A549 (cell line): Measurements from ENCODE around the gene SRCAP. TPM values are rescaled to one million over a fixed set of nuclear protein-coding genes. Genes with fewer than 3 reads are reported as not detected.

Experiments used
- ATAC-seq, 2 experiments: fragments of 200-7000 bp in 1 of 2; fragments of >200 bp in 1 of 2; cut with Nextera tagmentation in 1 of 2; cut with Tn5 transposase in 1 of 2; 3 replicates each; pipeline versions ENCODE4 v1.8.0 to v1.9.1; 2018 to 2020; ENCODE audit warnings: mild to moderate bottlenecking in 1 of 2, moderate library complexity in 1 of 2
- CTCF ChIA-PET: fragments of 300-600 bp; sonication (Branson Sonifier 250); formaldehyde crosslinking; extraction: SDS; loops from one replicate; lab custom pipeline; 2021; ENCODE audit warnings: antibody characterized with exemption, inconsistent platforms; lab: Yijun Ruan, JAX
- POLR2A ChIA-PET: fragments of 350-600 bp; formaldehyde crosslinking; extraction: SDS; loops from one replicate; lab custom pipeline; 2021; ENCODE audit warnings: antibody characterized with exemption, inconsistent platforms; lab: Yijun Ruan, JAX
- DNase-seq, 2 experiments: peaks; one replicate each; pipeline versions ENCODE4 v3.0.0 to v3.0.0-alpha.2; 2011 to 2016; ENCODE audit warnings: low read depth in 1 of 2, low spot score in 1 of 2
- FAIRE-seq: peaks from 2 replicates; lab custom pipeline; 2011; peaks lifted over from hg19 to GRCh38; lab: Jason Lieb, UNC
- H3K27ac ChIP-seq, 2 experiments: fragments of >200 bp; sonication (Bioruptor Twin); formaldehyde crosslinking; 3 replicates each; pipeline ENCODE4 v1.5.1; 2016 to 2017
- H3K4me1 ChIP-seq: fragments of >200 bp; sonication (Bioruptor Twin); formaldehyde crosslinking; 3 replicates; pipeline ENCODE4 v1.6.1; 2016
- H3K4me2 ChIP-seq: fragments of >200 bp; sonication (Bioruptor Twin); formaldehyde crosslinking; 3 replicates; pipeline ENCODE4 v1.6.1; 2016
- H3K4me3 ChIP-seq: fragments of >200 bp; sonication (Bioruptor Twin); formaldehyde crosslinking; 3 replicates; pipeline ENCODE4 v1.5.1; 2016
- H3K9me3 ChIP-seq: fragments of >200 bp; sonication (Bioruptor Twin); formaldehyde crosslinking; 3 replicates; pipeline ENCODE4 v1.6.1; 2016
- CBX2 ChIP-seq: fragments of 200-600 bp; sonication (generic); IDR thresholded peaks from 2 replicates; pipeline ENCODE4 v1.6.1; 2016; ENCODE audit warnings: low read depth, mild to moderate bottlenecking, borderline replicate concordance
- CHD4 ChIP-seq: fragments of 200-600 bp; sonication (generic); IDR thresholded peaks from 2 replicates; pipeline ENCODE4 v1.6.1; 2016; ENCODE audit warnings: antibody characterized with exemption, mild to moderate bottlenecking, borderline replicate concordance
- EP300 ChIP-seq, 2 experiments: fragments of >200 bp; sonication (Bioruptor Twin); formaldehyde crosslinking; IDR thresholded peaks; 2 replicates in 1 of 2; 3 replicates in 1 of 2; pipeline ENCODE4 v1.6.1; 2016 to 2017
- ESRRA ChIP-seq: fragments of 150-350 bp; IDR thresholded peaks from 2 replicates; pipeline ENCODE4 v1.6.1; 2014; ENCODE audit warnings: mild to moderate bottlenecking, low read length, borderline replicate concordance
- FOSB ChIP-seq: fragments of 250-450 bp; sonication (Bioruptor Pico); IDR thresholded peaks from 2 replicates; pipeline ENCODE4 v1.5.0; 2020; ENCODE audit warnings: mild to moderate bottlenecking, moderate library complexity
- GATA3 ChIP-seq: IDR thresholded peaks from 2 replicates; pipeline ENCODE4 v1.6.1; 2012; ENCODE audit warnings: borderline replicate concordance
- HEYL ChIP-seq: fragments of 250-450 bp; sonication (Bioruptor Pico); IDR thresholded peaks from 2 replicates; pipeline ENCODE4 v1.8.0; 2021; ENCODE audit warnings: mild to moderate bottlenecking, moderate library complexity
- HMGXB4 ChIP-seq: fragments of 250-450 bp; sonication (Bioruptor Pico); IDR thresholded peaks from 2 replicates; pipeline ENCODE4 v1.5.0; 2021; ENCODE audit warnings: mild to moderate bottlenecking, moderate library complexity, borderline replicate concordance
- MAFK ChIP-seq: fragments of 450-650 bp; IDR thresholded peaks from 2 replicates; pipeline ENCODE4 v1.6.1; 2014; ENCODE audit not compliant: partially characterized antibody
- PHF8 ChIP-seq: fragments of 200-600 bp; sonication (generic); IDR thresholded peaks from 2 replicates; pipeline ENCODE4 v1.6.1; 2016; ENCODE audit warnings: low read depth, mild to moderate bottlenecking, antibody characterized with exemption, moderate library complexity, borderline replicate concordance
- REST ChIP-seq: fragments of 200-600 bp; sonication (generic); IDR thresholded peaks from 2 replicates; pipeline ENCODE4 v1.6.1; 2016; ENCODE audit warnings: antibody characterized with exemption, mild to moderate bottlenecking, moderate library complexity
- RFX5 ChIP-seq: fragments of 450-650 bp; IDR thresholded peaks from 2 replicates; pipeline ENCODE4 v1.7.1; 2014; ENCODE audit warnings: antibody characterized with exemption, mild to moderate bottlenecking, moderate library complexity
- TFCP2L1 ChIP-seq: fragments of 250-450 bp; sonication (Bioruptor Pico); IDR thresholded peaks from 2 replicates; pipeline ENCODE4 v1.5.0; 2021; ENCODE audit warnings: mild to moderate bottlenecking
- TP53 ChIP-seq: fragments of 250-450 bp; sonication (Bioruptor Pico); IDR thresholded peaks from 2 replicates; pipeline ENCODE4 v1.5.0; 2021; ENCODE audit warnings: mild to moderate bottlenecking, moderate library complexity
- ZSCAN20 ChIP-seq: fragments of 250-450 bp; sonication (Bioruptor Pico); IDR thresholded peaks from 2 replicates; pipeline ENCODE4 v1.8.0; 2022; ENCODE audit warnings: mild to moderate bottlenecking, moderate library complexity
- WGBS: methylation state at CpG from one replicate; pipeline ENCODE4 v1.1.6; 2017; ENCODE audit errors: missing lambda C conversion rate; 5-methylcytosine and 5-hydroxymethylcytosine counted together
- polyA plus RNA-seq, 4 experiments: library from polyadenylated mRNA; depleted of rRNA in 3 of 4; stranded (reverse); fragments of >200 nt; fragmentation: RNase III in 1 of 4; extraction: RNeasy Plus Mini Kit Qiagen cat#74134 plus additional on column Dnase treatment in 1 of 4; gene quantifications; 2 replicates in 3 of 4; 3 replicates in 1 of 4; pipeline ENCODE4 v1.2.3, GENCODE V29; 2011 to 2017
- TF ChIP-seq, protein P1 (sequence below): fragments of >200 bp; sonication (Bioruptor Twin); formaldehyde crosslinking; IDR thresholded peaks from 3 replicates; pipeline ENCODE4 v1.6.1; 2016
- TF ChIP-seq, protein P2 (sequence below): fragments of 250-450 bp; sonication (Bioruptor Pico); IDR thresholded peaks from 2 replicates; pipeline ENCODE4 v1.5.0; 2020; ENCODE audit warnings: low read depth, mild to moderate bottlenecking, moderate library complexity
- TF ChIP-seq, protein P3 (sequence below): IDR thresholded peaks from 2 replicates; pipeline ENCODE4 v1.6.1; 2012
- TF ChIP-seq, protein P4 (sequence below): IDR thresholded peaks from 2 replicates; pipeline ENCODE4 v1.6.1; 2012
- TF ChIP-seq, protein P5 (sequence below): fragments of 450-650 bp; IDR thresholded peaks from 2 replicates; pipeline ENCODE4 v1.6.1; 2014; ENCODE audit warnings: antibody characterized with exemption

The SRCAP gene
- polyA plus RNA-seq, 2 of the 4 experiments (the other 2 are of a cell fraction): 6.2 to 19.9 TPM

- POLR2A ChIA-PET: interaction anchor here (1.0 kb wide), 1 partner anchor 61 kb away, joined by 3 read pairs; no protein-coding TSS in a partner anchor
- Histone ChIP-seq H3K27ac (no peak overlapping the region), H3K4me3 (no peak overlapping the region), H3K4me1 (peaks cover 47% of the 10 kb centered on the region), H3K4me2 (no peak overlapping the region), H3K9me3 (no peaks in the 10 kb centered on the region)
- WGBS: 95% methylated on average over 10 of the region's 11 CpGs
- no peak for FAIRE-seq
- CTCF ChIA-PET: interaction anchor here (0.9 to 1.5 kb wide), 3 partner anchors 22 to 85 kb away, joined by 3 read pairs; no protein-coding TSS in a partner anchor
- no peak for DNase-seq
- TF ChIP-seq, protein P1, sequence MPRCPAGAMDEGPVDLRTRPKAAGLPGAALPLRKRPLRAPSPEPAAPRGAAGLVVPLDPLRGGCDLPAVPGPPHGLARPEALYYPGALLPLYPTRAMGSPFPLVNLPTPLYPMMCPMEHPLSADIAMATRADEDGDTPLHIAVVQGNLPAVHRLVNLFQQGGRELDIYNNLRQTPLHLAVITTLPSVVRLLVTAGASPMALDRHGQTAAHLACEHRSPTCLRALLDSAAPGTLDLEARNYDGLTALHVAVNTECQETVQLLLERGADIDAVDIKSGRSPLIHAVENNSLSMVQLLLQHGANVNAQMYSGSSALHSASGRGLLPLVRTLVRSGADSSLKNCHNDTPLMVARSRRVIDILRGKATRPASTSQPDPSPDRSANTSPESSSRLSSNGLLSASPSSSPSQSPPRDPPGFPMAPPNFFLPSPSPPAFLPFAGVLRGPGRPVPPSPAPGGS: no peak
- TF ChIP-seq, protein P2, sequence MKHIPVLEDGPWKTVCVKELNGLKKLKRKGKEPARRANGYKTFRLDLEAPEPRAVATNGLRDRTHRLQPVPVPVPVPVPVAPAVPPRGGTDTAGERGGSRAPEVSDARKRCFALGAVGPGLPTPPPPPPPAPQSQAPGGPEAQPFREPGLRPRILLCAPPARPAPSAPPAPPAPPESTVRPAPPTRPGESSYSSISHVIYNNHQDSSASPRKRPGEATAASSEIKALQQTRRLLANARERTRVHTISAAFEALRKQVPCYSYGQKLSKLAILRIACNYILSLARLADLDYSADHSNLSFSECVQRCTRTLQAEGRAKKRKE (CRISPR knock-in tag): no peak
- TF ChIP-seq ESRRA (no peak), TFCP2L1 (no peak), RFX5 (no peak), MAFK (no peak), HEYL (CRISPR knock-in tag) (no peak)
- TF ChIP-seq, protein P3, sequence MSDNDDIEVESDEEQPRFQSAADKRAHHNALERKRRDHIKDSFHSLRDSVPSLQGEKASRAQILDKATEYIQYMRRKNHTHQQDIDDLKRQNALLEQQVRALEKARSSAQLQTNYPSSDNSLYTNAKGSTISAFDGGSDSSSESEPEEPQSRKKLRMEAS: no peak
- TF ChIP-seq, protein P4, sequence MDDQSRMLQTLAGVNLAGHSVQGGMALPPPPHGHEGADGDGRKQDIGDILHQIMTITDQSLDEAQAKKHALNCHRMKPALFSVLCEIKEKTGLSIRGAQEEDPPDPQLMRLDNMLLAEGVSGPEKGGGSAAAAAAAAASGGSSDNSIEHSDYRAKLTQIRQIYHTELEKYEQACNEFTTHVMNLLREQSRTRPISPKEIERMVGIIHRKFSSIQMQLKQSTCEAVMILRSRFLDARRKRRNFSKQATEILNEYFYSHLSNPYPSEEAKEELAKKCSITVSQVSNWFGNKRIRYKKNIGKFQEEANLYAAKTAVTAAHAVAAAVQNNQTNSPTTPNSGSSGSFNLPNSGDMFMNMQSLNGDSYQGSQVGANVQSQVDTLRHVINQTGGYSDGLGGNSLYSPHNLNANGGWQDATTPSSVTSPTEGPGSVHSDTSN: no peak
- ATAC-seq: no peak
Measured at GRCh38 chr16:30743716-30744115, 44.7 kb downstream of the SRCAP start.

GRCh38 chr16:30744183-30744582 is 45.2 kb downstream of the SRCAP start:
- no peaks in the 10 kb centered on the region for H3K9me3 ChIP-seq
- H3K4me2 ChIP-seq: no peak overlapping the region
- TF ChIP-seq CBX2: no peak
- TF ChIP-seq REST: no peak
- no peak for TF ChIP-seq PHF8
- TF ChIP-seq EP300 (IDR thresholded peaks at IDR 0.05): no peak
- TF ChIP-seq ZSCAN20 (CRISPR knock-in tag): no peak
- TF ChIP-seq, protein P3: no peak
- TF ChIP-seq CHD4: no peak
- TF ChIP-seq HEYL (CRISPR knock-in tag): no peak
- TF ChIP-seq, protein P4: no peak
- TF ChIP-seq, protein P5, sequence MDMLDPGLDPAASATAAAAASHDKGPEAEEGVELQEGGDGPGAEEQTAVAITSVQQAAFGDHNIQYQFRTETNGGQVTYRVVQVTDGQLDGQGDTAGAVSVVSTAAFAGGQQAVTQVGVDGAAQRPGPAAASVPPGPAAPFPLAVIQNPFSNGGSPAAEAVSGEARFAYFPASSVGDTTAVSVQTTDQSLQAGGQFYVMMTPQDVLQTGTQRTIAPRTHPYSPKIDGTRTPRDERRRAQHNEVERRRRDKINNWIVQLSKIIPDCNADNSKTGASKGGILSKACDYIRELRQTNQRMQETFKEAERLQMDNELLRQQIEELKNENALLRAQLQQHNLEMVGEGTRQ: no peak
- no peak for TF ChIP-seq TP53 (CRISPR knock-in tag)
- TF ChIP-seq GATA3: no peak
- TF ChIP-seq, protein P2 (CRISPR knock-in tag): no peak
- TF ChIP-seq FOSB (CRISPR knock-in tag): no peak
- TF ChIP-seq HMGXB4: no peak
- FAIRE-seq (no peak), DNase-seq (no peak), ATAC-seq (no peak)
- no peak overlapping the region for H3K4me3 ChIP-seq
- H3K4me1 ChIP-seq: peaks cover 44% of the 10 kb centered on the region
- POLR2A ChIA-PET: no interaction called here
- no peak overlapping the region for H3K27ac ChIP-seq
- CTCF ChIA-PET: interaction anchor here (1.0 to 1.5 kb wide), 2 partner anchors 69 to 85 kb away, joined by 3 read pairs; no protein-coding TSS in a partner anchor
- 93% methylated on average over 2 of the region's 2 CpGs for WGBS
